HG03280 (cell line): ENCODE data around the gene MYO18A.
"Not testable (repeated sequence)": the region's sequence is repeated elsewhere in the genome, so short reads cannot be mapped to it uniquely, and the experiment has no call there.

Experiments
- ATAC-seq: cut with Tn5 transposase; IDR thresholded peaks from one replicate; pipeline ENCODE4 v1.9.1; 2021; ENCODE audit warnings: mild to moderate bottlenecking, moderate library complexity; ENCODE audit not compliant: unreplicated experiment

MYO18A gene

DNA sequence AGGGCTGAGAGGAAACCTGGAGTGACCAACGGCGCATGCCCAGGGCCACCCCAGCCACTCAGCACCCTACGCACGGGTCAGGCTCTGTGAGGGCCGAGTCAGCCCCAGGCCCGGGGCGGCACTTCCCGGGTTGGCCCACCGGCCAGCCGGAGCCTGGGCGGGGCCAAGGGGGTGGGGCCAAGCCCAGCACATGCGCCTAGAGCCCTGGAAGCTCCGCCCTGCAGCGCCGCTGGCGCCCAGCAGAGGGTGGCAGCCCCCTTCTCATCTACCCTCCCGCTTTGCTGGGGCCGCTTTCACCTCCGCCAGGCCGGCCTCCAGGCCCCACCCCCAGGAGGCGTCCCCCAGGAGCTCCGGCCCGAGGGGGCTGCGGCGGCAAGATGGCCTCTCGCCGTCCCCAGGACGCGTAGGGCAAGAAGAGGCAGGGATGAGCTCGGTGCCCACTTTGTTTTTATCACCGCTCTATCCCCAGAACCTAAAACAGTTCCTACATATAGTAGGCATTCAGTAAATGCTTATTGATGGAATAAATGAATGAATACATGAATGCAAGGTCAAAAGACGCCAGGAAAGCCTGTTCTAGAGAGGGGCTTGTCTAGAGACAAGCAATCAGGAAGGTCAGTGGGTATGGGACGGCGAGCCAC, 31.3 kb downstream of the MYO18A start:
- ATAC-seq, result peak; percentile 87

DNA sequence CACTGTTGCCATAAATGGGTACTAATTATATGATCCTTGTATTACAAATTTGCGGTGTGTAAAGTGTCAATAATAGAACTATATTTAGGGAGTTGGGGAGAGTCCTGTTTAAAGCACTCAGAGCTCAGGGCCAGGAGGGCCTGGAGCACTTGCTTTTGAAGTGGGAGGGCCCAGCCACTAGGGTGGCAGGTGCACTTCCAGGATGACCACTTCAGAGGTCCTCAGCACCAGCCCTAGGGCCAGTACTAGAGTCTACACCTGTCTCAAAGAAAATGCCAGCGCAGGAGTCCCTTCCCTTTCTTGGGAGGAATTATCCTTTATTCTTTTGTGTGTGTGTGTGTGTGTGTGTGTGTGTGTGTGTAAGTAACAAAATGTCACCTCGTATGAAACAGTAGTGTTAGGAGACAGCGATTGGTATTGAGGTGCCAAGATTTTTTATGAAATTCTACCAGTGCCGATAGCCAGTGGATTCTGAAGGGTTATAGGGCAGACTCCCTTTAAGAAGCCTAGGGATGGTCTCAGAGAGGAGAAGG, 31.9 kb downstream of the MYO18A start:
- no peak for ATAC-seq

DNA sequence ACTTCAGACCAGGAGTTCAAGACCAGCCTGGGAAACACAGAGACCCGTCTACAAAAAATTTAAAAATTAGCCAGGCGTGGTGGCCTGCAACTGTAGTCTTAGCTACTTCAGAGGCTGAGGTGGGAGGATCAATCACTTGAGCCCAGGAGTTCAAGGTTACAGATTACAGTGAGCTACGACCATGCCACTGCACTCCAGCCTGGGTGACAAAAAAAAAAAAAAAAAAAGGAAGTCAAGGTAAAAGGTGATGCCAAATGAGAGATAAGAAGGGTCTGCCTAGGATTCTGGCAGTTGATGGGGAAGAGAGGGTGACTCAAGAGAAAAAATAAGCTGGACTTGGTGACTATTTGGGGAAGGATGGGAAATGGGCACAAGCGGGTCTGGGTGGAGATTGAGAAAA, 32.5 kb downstream of the MYO18A start:
- ATAC-seq, result no peak

DNA sequence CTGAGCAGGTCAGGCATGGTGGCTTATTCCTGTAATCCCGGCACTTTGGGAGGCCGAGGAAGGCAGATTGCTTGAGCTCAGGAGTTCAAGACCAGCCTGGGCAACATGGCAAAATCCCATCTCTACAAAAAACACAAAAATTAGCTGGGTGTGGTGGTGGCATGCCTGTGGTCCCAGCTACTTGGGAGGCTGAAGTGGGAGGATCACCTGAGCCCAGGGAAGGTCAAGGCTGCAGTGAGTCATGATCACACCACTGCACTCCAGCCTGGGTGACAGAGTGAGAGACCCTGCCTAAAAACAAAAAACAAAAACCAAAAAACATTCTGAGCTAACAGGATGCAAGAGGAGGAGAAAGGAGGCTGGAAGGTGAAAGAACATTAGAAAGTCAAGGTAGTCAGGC, 33.0 kb downstream of the MYO18A start:
- not testable (repeated sequence) for ATAC-seq

DNA sequence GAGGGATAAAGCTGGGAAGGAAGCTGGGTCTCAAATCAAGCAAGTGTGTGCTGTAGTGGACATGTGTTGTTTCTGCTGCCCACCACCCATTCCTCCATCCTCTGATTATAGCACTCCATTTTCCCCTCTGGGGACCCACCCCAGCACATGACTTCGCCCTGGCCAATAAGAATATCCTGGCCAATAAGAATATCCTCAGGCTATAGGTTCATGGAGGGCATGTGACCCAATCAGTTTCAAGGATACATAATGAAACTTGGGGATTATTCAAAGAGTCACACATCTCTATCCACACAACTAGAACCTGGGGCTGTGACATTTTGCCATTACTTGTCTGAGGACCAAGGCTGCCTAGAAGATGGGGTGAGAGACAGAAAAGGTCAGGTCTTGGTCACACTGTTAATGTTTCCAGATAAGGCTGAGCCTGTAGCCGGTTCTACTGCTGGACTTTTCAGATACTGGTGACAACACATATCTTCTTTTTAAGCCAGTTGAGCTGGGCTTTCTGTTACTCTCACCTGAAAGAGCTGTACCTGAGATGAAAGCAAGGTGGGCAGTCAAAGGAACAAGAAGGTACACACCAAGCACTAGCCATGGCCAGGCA, 33.7 kb downstream of the MYO18A start:
- ATAC-seq, result no peak

DNA sequence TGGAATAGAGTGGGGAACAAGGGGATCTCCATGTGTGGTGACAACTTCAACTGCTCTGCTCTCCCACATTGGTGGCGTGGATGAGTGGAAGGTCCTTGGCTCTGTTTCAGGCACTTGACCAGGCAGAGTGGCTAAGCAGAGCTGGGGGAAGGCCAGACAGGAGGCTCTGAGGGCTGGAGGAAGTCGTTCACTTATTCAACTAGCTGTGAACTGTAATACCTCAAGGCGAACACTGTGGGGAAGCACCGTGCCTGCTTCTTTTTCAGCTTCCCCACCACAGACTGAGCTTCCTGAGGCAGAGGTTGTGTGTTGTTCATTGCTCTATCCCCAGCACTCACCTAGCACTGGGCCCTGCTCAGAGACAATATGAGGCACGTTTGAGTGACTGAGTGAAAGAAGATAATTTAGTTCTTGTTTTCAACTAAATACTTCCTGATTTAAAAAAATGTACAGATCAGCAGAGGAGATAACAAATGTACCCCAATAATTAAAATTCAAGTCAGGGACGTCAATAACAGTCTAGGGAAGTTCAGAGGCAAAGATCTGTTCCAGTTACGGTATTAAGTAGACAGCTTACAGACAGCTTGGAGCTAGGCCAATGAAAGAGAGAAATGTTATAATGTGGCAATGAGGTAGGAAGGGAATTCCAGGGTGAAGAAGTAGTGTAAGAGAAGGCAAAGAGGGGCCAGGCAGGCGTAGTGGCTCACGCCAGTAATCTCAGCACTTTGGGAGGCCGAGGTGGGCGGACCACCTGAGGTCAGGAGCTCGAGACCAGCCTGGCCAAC, 34.7 kb downstream of the MYO18A start:
- peak; percentile 43 for ATAC-seq

DNA sequence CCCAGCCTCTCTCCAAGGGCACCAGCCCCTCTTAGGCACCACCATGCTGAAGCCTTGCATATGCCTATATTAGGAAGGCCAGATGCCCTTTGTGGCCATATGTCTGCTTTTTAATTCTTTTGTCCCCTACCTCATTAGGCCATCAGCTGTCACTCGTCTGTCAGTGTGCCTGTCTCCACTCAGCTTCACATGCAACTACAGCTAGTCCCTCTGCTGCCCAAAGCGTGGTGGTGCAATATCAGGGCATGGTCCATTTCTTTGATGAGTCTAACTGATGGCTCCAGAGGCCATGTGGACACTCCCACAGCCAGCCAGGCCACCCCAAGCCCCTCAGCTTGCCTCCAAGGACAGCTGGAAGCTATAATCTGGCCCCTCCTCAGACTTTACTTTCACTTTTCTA, 36.3 kb downstream of the MYO18A start:
- ATAC-seq, result no peak

DNA sequence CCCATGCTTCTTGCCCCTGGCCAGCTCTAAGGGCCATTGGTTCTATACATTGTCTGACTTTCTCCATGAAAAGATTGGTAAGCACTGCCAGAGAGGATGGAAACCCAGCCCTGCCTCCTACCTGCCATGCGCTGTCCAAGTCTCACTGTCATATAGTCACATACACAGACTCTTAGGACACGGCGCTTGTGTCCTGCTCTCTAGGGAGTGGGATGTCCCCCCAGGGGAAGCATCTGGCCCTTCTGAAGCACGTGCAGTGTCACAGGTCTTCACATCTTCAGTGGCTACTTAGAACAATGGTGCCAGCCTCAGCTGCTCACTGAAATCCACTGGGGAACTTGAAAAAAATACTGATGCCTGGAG, 38.7 kb downstream of the MYO18A start:
- ATAC-seq, result no peak

DNA sequence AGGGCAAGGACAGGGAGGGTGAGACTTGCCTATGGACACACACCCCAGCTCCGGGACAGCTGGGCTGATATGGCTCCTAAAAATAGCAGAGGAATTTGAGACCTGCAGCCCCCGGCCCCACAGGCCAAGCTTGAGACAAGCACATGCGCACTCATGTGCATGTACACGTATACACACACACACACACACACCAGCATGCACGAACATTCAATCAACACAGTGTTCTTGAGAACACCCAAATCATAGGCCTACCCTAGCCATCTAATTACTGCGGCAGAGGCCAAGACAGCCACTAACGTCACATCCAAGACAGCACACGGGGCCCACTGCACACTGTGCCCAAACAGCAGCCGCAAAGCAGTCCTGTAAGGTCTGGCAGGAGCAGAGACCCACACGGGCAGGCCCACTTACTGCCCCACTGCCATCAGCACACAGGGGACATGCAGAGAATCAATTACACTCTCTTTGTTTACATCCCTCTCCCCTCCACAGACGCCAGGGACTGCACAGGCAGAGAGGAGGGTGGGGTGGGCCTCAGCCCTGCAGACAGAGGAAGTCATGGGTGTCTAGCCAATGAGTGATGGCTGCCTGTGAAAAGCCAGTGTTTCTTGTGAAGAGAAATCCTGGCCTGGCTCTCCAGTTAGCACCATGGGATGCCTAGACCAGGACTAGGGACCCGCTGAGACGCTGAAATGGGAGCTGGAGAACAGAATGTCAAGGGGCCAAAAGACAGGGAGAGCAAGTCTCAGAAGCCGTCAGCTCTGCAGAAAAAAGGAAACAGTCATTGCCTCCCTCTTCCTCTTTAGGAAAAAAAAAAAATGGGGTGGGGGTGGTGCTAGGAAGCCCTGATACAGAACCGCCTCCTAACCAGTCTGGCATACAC, 39.3 kb downstream of the MYO18A start:
- ATAC-seq, result peak; percentile 1

DNA sequence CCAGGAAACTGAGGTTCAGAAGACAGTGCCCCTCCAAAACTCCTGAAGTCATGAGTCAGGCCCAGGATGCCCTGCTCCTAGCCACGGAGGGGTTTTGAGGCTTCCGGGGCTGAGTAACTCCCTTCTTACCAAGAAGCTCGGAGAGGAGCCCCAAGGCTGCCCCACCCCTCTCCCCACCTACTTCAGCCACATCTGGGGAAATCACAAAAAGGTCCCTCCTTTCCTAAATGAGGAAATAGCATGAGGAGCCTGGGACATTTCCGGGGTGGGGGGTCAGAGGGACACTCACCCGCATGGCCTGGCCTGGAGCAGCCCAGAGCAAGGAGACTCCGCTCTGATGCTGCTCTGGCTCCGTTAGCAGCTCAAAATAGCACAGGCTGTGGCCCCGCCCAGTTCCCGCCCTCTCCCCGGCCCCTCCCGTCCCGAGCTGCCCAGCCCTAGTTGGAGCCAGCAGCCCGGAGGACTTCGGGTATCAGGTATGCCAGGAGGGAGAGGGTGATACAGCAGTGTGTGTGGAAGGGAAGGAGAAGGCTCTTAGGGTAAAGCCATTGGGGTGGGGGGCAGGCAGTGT, 40.1 kb downstream of the MYO18A start:
- ATAC-seq, result peak; percentile 55

DNA sequence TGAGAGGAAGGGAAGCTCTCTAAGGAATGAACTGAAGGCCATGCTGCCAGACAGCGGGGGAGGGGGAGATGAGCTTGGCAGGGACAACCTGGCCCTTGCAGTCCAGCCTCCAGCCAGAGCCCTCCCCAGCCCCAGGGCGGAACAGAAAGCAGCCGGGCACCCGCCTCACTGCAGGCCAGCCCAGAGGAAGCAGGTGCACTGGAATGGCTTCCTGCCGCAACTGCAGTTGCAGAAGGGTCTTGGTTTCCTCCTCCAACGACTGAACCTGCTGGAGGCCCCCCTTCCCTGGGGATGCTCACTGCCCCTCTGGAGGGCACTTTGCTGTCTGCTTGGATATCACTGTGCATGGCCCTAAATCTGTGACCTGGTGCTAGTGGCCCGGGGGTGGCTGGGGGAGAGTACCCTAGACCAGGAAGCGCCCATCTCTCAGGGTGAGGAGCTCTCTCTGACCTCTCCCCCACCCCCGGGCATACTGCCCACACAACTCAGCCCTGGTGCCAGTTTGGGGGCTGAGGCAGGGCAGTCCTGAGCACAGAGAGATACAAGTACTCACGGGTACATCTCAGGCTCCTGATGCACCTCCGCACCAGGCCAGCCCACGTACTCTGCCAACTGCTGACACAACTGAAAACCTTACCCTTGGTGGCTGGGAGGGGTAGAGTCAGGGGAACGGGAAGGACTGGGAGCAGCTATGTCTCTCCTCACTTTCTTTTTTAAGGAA, 41.1 kb downstream of the MYO18A start:
- ATAC-seq, result no peak

DNA sequence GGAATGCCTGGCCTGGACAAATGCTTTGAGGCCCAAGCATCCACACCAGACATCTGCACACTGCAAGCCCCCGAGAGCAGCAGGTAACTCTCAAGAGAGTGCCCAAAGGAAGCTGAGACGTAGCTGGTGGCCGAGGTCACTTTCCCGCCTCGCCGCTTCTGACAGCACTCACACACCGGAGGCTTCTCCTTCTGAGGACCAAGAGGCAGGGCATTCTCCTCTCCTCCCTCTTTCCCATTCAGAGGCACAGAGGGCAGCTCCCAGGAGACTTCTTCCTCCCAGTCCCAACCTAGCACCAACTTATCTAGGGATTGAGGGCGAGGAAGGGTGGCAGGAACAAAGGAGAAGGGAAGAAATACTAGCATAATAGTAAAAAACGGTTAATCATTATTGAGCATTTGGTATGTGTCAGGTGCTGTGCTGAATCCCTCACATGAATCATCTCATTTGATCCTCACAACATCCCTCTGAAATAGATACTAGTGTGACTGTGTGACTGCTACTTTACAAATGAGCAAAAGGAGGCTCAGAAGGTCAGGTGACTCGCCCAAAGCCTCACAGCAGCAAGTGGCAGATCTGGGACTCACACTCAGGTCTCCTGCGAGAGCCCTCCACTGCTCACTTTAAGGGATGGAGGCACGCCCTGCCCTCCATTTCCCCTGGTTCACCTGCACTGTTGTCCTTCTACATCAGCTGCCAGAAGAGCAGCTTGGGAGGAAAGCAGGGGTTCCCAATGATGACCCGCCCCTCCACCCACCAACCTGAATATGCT, 41.8 kb downstream of the MYO18A start:
- ATAC-seq, result no peak

DNA sequence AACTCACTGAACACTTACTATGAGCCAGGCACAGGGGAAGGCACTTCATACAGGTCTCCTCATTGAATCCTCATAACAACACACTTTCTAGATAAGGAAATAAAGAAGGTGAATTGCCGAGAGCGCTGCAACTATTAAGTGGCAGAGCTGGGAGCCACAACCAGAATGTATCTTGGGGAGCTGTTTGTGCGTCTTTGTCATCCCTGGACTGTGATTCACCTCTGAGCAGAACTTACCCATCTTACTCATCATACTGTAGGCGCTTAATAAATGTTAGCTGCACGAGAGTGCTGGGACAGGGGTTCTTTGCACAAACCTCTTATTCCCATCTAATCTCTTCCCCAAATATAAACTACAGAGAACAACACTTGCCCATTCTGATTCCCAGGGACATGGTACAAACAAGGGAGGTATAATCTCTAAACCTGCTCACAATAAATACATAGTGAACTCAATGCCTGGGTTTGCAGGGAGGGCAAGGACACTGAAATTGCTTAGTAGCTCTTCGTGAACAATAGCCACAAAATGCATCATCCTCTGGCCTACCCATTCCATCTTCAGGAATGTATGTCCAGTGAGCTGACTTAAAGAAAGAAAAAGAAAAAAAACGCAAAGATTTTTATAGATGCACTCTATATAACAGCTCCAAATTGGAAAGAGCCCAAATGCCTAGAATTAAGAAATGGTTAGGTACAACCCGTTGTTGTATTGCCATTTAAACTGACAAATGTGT, 43.0 kb downstream of the MYO18A start:
- no peak for ATAC-seq

DNA sequence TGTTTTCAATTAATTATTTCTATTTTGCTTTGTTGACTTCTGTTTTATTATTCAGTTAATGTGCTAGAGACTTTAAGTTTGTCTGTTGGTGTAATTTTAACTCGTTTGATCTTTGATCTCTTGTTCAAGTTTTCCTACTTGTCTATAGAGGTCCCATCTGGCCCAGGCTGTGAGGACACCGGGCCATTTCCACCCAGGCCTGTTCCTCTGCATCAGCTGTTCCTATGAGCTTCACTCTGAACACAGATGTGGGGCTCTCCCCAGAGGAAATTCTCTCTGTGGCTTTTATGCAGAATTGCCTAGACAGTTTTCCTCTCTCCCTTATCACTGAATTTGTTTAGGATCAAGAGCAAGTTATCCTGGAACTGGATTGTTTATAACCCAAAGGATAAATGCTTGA, 44.7 kb downstream of the MYO18A start:
- ATAC-seq, result no peak

DNA sequence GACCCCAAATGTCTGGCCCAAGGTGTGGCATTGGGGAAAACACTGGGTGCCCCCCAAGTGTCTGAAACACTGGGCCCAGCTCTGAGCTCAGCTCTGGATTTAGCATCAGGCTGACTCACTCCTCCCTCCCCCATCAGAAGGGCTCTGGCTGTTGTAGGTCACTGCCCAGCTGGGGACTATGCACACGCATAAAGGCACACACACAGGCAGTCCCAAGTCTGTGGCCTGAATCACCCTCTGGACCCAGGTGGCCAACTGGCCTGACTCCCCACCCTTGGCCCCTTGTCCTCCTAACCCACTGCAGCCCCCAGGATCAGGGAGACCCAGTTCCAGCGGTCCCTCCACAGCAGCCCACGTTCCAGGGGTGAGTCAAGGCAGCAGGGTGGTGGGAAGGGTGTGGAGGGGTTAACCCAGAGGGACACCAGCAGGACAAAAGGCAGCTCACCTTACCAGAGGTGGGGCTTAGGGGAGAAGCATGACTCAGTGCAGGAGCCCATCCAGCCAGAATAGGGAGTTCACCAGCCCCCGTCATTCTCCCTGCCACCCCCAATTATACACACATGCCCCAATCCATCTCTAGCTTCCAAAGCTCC, 47.0 kb downstream of the MYO18A start:
- no peak for ATAC-seq

DNA sequence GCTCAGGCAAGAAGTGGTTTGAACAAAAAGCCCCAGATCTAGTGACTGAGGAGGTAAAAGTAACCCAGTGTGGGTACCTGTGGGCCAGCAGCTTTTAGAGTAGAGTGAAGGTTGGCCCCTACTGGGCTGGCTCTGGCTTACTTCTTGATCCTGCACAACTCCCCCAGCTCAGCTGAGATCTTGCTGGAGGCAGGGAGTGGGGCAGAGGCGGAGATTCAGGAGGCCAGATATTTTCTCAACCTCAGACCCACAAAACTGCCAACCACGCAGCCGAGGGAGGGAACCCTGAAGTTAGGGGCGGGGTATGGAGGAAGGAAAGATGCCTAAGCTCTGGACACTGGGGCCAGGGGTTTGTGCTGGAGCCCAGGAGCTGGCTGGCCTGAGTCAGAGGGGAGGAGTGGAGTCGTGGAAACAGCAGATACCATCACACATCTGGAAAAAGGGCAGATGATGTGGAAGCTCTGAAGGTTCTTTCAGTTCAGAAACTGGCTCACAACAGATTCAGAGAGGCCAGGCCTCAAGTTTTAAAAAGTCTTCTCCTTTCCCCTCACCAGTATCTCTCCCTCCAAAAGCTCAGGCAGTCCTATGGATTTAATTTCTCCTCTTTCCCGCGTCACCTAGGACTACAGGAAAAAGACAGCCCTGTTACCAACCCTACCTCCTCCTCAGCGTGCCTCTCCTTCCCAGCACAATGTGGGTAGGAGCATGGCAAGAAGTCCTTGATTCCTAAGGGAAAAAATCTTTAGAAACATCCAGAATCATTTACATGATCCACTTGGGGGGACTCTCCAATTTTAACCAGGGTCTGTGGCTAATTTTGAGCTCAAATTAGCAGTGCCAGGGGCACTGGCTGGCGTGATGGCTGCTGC, 48.1 kb downstream of the MYO18A start:
- no peak for ATAC-seq

DNA sequence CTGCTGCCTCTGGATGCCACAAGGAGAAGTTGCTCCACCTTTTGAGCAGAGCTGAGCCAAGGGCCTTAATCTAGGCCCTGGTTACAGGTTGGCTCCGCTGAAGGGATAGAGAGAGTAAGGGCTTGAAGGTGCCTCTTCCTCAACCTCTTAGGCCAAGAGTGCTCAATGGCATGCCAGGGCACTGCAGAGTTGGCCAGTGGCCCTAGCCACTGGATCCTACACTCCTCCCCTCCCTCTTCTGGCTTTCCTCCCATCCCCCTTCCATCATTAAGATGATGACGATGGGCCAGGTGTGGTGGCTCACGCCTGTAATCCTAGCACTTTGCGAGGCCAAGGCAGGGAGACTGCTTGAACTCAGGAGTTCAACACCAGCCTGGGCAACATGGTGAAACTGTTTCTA, 50.5 kb downstream of the MYO18A start:
- no peak for ATAC-seq
